Mucosa of gallbladder (tissue), 1 donor: ENCODE measurements around the gene EXOC4. TPM values are rescaled to one million over a fixed set of nuclear protein-coding genes. Genes with fewer than 3 reads are reported as not detected.
"Not testable (repeated sequence)": the region's sequence is repeated elsewhere in the genome, so short reads cannot be mapped to it uniquely, and the experiment has no call there.

Experiments used
- DNase-seq: peaks from one replicate; pipeline ENCODE4 v3.0.0-alpha.2; 2020; ENCODE audit warnings: low spot score
- total RNA-seq: library from RNA; stranded (reverse); gene quantifications from one replicate; pipeline ENCODE4 v1.2.1, GENCODE V29; 2021
- donor health status: DM: no; HTN: no; CAD: no.

EXOC4 gene
- total RNA-seq, 1 donor from 2014 or later = 71.3 TPM

GRCh38 chr7:133314084-133314483 lies 61.2 kb downstream of the EXOC4 start:
- DNase-seq = no peak

DNA sequence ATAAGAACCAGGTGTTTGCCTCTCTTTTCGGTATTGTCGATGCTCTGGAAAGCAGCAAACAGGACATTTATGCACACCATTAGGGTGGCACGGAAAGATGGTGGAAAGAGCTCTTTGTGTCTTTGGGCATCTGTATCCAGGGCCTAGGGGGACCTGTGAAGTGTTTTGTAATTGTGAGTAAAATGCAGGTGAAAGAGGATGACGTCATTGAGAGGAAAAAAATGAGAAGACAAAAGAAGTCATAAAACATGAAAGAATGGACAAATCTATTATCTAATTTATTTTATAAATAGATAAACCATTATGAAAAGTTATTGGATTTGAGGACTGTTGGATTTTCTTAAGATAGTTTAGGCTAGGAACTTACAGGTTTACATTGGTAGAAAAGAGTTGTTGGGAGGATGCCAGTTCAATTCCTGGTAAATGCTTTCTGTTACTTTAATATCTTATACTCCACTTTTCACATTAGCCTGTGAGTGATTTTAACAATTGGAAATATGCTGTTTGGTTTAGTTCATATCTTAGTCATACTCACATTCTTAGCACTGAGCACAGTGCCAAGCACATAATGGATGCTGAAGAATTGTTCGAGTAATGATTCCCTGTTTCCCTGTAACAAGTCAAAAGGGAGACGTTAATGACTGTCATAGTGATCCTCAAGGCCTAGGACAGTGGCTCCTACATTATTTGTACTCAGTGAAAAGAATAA lies 62.6 kb downstream of the EXOC4 start:
- no peak for DNase-seq

DNA sequence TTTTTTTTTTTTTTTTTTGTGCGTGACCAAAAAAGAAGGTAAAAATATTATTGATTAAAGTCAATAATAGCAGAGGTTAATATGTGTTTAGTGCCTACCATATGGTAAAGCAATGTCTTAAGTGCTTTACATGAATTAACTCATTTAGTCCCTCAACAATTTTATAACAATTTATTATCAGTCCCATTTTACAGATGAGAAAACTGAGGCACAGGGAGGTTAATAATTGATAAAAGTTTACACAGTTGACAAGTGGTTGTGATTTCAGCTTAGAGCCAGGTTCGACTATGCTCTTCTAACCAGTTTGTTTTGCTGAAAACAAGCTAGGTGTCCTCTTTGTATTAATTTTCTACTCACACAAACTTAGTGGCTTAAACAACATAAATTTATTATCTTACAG lies 67.0 kb downstream of the EXOC4 start:
- no peak for DNase-seq

DNA sequence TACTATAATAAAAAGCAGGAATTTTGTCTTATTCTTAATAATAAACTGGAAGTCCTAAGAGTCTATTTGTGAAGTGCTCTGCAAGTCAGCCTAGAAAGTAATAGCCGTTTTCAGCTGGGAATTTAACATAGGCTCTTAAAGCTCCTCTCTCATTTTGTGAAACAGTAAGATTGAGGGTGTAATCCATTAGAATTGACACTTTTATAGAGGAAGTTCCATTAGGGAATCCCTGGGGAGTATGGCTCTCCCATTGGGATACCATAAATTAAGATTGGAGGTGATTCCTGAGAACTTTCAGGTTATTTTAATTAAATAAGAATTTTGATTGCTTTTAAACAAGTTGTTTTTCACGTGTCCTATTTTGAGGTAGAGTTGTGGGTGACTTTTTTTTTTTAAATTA lies 68.0 kb downstream of the EXOC4 start:
- DNase-seq = no peak

GRCh38 chr7:133321366-133321765 lies 68.5 kb downstream of the EXOC4 start:
- not testable (repeated sequence) for DNase-seq

DNA sequence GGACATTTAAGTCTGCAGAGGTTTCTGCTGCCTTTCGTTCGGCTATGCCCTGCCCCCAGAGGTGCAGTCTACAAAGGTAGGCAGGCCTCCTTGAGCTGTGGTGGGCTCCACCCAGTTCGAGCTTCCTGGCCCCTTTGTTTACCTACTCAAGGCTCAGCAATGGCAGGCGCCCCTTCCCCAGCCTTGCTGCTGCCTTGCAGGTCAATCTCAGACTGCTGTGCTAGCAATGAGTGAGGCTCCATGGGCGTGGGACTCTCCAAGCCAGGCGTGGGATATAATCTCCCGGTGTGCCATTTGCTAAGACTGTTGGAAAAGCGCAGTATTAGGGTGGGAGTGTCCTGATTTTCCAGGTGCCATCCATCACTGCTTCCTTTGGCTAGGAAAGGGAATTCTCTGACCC lies 73.9 kb downstream of the EXOC4 start:
- DNase-seq = not testable (repeated sequence)

DNA sequence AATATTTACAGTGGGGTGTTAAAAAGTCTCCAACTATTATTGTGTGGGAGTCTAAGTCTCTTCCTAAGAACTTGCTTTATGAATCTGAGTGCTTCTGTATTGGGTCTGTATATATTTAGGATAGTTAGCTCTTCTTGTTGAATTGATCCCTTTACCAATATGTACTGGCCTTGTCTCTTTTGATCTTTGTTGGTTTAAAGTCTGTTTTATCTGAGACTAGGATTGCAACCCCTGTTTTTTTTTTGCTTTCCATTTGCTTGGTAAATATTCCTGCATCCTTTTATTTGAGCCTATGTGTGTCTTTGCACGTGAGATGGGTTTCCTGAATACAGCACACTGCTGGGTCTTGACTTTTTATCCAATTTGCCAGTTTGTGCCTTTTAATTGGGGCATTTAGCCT lies 75.1 kb downstream of the EXOC4 start:
- not testable (repeated sequence) for DNase-seq

DNA sequence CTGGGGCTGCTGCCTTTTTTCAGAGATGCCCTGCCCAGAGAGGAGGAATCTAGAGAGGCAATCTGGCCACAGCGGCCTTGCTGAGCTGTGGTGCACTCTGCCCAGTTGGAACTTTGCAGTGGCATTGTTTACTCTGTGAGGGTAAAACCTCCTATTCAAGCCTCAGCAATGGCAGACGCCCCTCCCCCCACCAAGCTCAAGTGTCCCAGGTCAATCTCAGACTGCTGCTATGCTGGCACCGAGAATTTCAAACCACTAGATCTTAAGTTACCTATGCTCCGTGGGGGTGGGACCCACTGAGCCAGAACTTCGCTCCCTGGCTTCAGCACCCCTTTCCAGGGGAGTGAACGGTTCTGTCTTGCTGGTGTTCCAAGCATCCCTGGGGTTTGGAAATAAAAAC lies 77.2 kb downstream of the EXOC4 start:
- DNase-seq = no peak

- DNase-seq = no peak
These were observed 79.0 kb downstream of the EXOC4 start for GRCh38 chr7:133331861-133332260.

DNA sequence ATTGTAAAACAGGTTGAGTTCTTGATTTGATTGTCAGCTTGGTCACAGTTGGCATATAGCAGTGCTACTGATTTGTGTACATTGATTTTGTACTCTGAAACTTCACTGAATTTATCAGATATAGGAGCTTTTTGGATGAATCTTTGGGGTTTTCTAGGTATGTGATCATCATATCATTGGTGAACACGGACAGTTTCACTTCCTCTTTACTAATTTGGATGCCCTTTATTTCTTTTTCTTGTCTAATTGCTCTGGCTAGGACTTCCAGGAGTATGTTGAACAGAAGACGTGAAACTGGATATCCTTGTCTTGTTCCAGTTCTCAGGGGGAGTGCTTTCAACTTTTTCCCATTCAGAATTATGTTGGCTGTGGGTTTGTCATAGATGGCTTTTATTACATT lies 86.9 kb downstream of the EXOC4 start:
- DNase-seq = no peak

- DNase-seq = no peak
These were observed 91.4 kb downstream of the EXOC4 start for GRCh38 chr7:133344275-133344674.

DNA sequence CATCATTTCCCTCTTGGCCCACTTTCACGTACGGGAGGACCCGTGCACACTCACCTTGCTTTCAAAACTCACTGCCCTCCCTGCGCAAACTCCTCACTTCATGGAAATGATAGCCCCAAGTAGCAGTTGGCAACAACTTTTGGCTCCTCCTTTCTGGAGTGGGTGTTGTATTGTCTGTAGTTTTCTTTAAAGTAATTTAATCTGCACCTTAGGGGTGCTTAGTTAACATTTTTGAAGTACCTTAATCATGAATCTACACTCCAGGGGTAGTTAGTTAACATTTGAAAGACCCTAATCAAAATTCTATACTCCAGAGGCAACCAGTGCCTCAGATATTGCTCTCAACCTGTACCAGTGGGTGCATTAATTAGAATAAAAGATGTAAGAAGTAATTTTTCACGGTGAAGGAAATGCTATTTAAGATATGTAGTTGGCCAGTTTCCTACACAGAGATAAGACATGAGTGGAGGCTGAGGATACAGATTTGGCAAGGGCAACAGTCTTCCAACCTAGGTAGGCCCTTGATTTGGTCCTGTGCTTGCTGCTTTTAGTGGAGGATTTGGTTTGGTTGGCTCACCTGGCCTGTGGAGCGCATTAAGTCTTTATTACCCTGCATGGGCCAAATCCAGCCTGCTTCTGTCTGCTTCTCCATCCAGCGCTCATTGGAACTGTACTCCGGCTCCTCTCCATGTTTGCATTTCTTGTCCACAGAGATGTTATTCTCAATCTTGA lies 93.0 kb downstream of the EXOC4 start:
- no peak for DNase-seq

DNA sequence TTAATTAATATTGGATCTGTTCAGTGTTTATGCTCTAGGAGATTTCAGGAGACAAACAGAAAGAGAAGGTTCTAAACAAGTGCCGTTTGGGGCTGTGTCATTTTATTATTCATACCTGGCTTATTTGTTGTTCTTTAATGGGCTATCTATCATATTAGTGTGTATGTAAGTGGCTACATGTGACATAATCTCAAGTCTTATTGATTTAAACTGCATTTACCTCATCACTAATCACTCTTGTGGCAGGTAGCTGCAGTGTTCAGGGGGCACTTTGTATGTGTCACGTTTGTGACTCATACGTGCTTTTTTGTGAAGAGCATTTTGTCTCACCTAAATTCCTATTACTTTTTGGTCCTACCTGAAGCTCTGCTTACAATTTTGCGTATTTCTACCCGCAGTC lies 95.4 kb downstream of the EXOC4 start:
- DNase-seq = no peak

DNA sequence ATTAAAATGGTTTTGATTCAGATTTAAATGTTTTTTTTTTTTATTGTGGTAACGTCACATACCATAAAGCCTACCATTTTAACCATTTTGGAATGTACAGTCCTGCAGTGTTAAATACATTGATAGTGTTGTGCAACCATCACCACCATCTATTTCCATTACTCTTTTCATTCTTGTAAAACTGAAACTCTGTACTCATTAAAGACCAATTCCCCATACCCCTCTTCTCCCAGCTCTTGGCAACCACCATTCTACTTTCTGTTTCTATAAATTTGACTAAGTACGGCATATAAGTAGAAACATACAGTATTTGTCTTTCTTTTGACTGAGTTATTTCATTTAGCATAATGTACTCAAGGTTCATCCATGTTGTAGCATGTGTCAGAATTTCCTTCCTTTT lies 96.2 kb downstream of the EXOC4 start:
- DNase-seq = no peak

DNA sequence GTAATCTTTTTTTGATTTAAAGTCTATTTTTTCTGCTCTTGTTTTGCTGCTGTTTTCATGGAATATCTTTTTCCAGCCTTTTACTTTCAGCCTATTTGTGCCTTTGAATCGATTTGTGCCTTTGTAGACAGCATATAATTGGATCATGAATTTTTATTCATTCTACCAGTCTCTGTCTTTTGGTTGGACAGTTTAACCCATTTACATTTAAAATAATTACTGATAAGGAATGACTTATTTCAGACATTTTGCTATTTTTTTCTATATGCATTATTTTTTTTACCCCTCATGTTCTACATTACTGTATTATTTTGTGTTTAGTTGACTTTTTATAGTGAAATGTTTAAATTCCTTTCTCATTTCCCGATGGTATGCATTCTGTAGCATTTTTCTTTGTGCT lies 99.6 kb downstream of the EXOC4 start:
- DNase-seq = no peak

DNA sequence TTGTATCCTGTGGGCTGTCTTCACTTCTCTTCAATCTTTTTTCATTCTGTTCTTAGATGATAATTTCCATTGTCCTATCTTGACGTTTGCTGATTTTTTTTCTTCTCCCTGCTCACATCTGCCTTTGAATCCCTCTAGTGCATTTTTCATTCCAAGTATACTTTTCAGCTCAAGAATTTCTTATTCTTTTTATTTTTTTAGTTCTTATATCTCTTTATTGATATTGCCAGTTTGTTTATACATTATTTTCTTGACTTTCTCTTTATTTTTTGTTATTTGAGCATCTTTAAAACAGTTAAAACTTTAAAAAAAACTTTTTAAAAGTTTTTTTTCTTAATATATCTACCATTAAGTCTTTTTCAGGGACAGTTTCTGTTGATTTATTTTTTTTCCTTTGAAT lies 100.9 kb downstream of the EXOC4 start:
- DNase-seq = no peak

GRCh38 chr7:133354546-133355324 lies 101.9 kb downstream of the EXOC4 start:
- no peak for DNase-seq

GRCh38 chr7:133355325-133355708 lies 102.4 kb downstream of the EXOC4 start:
- DNase-seq = no peak

GRCh38 chr7:133355822-133356221 lies 102.9 kb downstream of the EXOC4 start:
- DNase-seq = no peak

GRCh38 chr7:133358708-133359107 lies 105.8 kb downstream of the EXOC4 start:
- no peak for DNase-seq

GRCh38 chr7:133359449-133359848 lies 106.6 kb downstream of the EXOC4 start:
- no peak for DNase-seq

DNA sequence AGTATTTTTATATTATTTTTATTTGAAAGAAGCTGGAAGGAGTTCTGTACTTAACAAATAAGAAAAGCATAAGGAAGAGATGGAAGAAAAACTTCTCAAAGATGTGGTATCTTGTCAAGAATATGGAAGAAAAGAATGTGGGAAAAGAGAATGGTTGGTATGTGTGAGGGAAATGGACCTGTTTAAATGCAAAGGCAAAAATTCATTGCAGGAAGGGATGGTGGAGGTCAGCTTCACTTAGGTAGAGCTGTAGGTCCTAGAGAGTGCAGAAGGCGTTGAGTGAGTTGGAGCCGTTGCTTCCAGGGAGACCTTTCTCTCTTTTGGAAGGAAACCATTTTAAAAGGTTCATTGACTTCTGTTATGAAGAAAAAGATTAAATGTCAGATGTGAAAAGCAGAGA lies 107.3 kb downstream of the EXOC4 start:
- DNase-seq = no peak

DNA sequence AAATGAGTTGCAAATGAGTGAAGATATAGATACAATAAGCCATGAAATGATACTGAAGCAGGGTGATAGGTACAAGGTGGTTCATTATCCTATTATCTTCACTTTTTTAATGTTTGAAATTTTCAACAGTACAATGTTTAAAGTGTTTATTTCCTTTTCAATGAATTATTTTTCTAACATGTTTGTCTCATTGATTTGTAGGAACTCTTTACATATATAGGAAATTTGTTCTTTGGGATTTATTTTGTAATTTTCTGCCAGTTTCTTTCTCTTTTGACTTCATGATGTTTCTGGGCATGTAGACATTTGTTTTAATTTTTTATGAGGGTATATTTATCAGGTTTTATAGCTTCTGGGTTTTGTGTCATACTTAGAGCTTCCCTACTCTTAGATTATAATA lies 108.9 kb downstream of the EXOC4 start:
- DNase-seq = no peak
